ENCODE data around the gene POU3F3.

POU3F3 gene

DNA sequence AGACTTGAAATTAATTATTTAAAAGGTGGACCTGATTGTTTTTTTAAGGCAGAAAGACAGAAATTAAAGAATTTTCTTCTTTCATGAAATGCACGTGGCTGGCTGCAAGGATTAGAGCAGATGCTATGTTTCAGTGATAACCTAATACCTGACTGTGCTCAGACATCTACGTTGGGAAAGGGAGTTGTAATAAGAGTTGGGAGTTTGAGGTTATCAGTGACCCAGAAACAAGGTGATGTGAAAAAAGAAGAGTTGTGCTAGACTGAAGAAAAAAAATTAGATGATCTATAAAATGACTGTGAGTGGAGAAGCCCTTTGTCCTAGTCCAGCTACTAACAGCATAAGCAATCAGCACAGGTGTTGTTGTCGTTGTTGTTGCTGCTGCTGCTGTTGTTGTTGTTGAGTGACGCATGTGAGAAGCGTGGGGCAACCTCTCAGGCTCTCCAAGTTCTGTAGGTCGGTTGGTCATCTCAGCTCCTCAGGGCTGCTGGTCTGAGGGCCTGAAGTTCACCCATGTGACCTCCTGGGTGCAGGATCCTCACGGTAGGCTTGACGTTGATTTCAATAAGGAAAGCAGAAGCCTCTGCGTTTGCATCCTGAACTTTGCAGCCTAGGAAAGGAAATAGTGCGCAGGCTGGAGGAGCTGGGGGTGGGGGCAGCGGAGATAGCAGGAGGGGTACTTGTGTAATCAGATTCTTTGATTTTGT lies 7.6 kb downstream of the POU3F3 start:
- no peak overlapping the region for H3K4me3 ChIP-seq (ENCODE audit: control insufficient read depth, low read depth, low read length)
- DNase-seq (ENCODE audit: low read depth): no peak
- TF ChIP-seq, protein P1, sequence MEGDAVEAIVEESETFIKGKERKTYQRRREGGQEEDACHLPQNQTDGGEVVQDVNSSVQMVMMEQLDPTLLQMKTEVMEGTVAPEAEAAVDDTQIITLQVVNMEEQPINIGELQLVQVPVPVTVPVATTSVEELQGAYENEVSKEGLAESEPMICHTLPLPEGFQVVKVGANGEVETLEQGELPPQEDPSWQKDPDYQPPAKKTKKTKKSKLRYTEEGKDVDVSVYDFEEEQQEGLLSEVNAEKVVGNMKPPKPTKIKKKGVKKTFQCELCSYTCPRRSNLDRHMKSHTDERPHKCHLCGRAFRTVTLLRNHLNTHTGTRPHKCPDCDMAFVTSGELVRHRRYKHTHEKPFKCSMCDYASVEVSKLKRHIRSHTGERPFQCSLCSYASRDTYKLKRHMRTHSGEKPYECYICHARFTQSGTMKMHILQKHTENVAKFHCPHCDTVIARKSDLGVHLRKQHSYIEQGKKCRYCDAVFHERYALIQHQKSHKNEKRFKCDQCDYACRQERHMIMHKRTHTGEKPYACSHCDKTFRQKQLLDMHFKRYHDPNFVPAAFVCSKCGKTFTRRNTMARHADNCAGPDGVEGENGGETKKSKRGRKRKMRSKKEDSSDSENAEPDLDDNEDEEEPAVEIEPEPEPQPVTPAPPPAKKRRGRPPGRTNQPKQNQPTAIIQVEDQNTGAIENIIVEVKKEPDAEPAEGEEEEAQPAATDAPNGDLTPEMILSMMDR (IDR thresholded peaks at IDR 0.05; ENCODE audit: control insufficient read depth, insufficient read depth, low read depth, low read length, missing control alignments): no peak

DNA sequence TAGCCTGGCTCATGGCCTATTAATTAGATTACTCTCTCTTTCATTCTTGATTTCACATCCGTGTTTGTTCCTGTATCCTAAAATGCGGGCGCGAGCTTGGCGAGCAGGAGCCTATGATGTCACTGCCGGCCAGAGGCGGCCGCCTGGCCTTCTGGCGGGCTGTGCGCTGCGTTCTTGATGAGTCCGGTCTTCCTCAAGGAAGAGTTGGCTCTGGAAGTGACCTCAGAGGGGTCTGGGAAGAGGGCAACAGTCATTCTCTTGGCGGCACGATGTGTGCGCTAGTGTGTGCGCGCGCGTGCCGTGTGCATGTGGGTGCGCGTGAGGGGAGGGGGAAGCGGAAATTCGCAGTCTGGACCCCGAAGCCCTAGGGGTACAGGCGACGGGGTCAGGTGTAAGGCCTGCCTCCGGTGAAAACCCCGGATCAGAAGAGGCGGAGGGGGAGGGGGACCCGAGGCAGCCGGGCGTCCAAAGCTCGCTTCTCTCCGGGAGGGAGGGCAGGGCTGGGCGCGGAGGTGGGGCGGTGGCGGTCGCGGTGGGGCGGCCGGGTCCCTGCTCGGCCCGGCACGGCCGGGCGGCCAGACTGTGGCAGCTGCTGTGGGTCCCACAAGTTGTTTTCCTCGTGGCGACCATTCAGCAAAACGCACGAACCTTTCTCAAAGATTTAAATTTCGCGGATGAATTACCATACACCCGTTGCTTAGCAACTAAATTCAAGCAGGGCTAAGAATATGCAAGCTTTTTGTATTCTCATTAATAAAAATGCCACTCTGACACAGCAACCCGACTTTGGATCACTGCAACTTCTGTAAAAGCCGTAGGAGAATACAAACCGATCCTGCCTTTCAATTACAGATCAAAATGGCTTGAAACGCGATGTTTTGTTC lies 8.4 kb downstream of the POU3F3 start:
- TF ChIP-seq, protein P1 (IDR thresholded peaks at IDR 0.05; ENCODE audit: control insufficient read depth, insufficient read depth, low read depth, low read length, missing control alignments): no peak
- no peak for DNase-seq (ENCODE audit: low read depth)
- H3K4me3 ChIP-seq (ENCODE audit: control insufficient read depth, low read depth, low read length): no peak overlapping the region

DNA sequence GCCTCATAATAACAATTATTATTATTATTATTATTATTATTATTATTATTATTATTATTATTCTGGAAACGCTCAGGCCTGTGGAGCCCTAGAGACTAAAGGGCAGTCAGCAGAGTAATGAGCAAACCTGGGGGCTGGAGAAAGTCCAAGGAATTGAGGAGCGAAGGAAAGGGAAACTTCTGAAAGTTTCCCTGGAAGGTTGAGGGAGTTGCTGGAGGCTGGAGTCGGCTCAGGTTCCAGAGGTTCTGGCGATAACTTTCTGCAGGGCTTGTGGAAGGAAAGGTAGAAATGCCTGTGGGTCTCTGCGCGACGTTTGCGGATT lies 9.2 kb downstream of the POU3F3 start:
- TF ChIP-seq, protein P1 (IDR thresholded peaks at IDR 0.05; ENCODE audit: control insufficient read depth, insufficient read depth, low read depth, low read length, missing control alignments): no peak
- no peak for DNase-seq (ENCODE audit: low read depth)
- no peak overlapping the region for H3K4me3 ChIP-seq (ENCODE audit: control insufficient read depth, low read depth, low read length)

DNA sequence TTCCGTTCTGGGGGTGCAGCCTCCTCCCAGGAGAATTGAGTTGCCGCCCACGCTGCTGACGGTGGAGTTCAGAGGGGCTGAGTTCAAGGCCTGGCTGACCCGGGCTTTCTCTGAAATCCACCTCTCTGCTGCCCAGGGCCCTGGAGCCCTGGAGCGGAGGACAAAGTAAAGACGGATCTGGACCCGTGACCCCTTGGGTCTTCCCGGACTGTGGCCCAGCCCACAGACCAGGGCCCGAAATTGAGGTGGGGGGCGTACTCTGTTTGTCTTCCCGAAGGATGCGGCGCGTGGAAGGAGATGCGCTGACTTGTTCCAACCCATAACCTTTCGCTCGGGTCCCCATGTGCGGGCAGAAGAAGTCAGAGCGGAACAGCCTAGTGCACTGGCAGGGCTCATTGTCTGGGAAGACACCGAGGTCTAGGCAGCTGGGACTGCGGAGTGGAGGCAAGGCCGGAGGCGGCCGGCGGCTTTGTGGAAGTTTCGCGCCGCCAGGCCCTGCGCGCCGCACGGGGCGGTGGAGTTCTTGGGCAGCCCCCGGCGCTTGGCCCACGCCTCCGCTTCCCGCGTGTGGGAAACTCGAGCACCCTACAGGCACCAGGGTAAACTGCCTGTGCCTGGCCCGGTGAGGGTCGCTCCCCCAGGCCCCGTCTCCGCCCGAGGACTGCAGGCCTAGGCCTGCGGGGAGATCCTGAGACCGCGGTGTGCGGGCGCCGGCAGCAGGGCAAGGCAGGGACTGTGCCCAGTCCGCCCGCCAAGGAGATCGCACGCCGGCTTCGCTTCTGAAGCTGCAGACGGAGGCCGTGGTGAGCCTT lies 9.8 kb downstream of the POU3F3 start:
- TF ChIP-seq, protein P1 (IDR thresholded peaks at IDR 0.05; ENCODE audit: control insufficient read depth, insufficient read depth, low read depth, low read length, missing control alignments): no peak
- no peak for DNase-seq (ENCODE audit: low read depth)
- no peak overlapping the region for H3K4me3 ChIP-seq (ENCODE audit: control insufficient read depth, low read depth, low read length)

DNA sequence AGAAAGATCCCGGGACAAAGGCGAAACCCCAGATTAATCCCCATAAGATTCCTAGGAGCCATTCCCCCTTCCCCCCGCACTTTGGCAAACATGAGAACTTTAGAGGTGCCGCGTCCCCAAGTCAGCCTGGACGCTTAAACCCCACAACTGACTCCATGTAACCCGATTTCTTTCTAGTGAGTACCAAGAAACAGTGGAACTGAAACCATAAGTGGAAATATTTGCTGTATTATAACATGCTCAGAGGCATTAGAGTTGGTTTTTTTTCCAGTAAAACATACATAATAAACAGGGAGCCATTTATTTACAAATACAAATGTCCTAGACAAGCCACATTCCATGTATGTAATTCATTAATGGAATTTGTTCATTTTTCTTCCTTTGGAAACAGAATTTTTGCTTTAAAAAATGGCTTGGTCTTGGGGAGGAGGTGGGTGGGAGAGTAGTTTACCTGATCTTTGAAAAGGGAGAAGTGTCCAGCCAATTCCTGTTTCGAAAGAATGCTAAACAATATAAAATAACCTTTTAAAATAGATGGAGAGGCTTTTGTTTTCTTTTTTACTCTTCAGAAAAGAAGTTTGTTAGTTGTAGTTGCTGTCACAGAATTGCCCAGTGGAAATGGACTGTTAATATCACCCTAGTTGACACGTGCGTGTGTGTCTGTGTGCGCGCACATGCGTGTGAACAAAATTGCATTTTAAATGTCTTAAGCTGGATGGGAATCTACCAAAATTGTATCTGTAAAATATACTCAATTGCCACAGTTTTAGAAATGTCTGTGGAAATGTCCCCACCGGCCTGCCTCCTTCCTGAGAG lies 10.6 kb downstream of the POU3F3 start:
- TF ChIP-seq, protein P1 (IDR thresholded peaks at IDR 0.05; ENCODE audit: control insufficient read depth, insufficient read depth, low read depth, low read length, missing control alignments): no peak
- H3K4me3 ChIP-seq (ENCODE audit: control insufficient read depth, low read depth, low read length): no peak overlapping the region
- DNase-seq (ENCODE audit: low read depth): no peak

DNA sequence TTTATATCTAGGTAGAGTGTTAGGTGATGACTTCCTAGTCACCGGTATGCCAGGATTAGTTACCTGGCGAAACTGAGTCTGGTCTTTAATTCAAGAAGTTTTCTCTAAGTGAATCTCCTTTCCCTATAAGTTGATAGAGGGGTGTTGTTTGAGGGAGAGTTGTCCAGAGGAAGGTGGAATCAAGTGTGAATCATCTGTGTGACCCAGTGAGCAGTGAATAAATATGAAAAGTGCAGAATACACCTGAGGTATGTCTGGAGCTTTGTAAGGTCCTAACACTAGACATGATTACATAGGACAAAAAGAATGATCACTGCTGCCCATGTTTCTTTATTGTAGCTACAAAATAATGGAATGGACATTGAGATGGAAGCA lies 11.2 kb downstream of the POU3F3 start:
- no peak for DNase-seq (ENCODE audit: low read depth)
- TF ChIP-seq, protein P1 (IDR thresholded peaks at IDR 0.05; ENCODE audit: control insufficient read depth, insufficient read depth, low read depth, low read length, missing control alignments): no peak
- no peak overlapping the region for H3K4me3 ChIP-seq (ENCODE audit: control insufficient read depth, low read depth, low read length)
